GM12892 (cell line): ENCODE results near the gene ZFYVE19.

Experiments
- POLR2A ChIP-seq: IDR thresholded peaks from 2 replicates; pipeline ENCODE4 v1.6.1; 2011; ENCODE audit warnings: low read depth, low read length, control low read depth
- TAF1 ChIP-seq: IDR thresholded peaks from 2 replicates; pipeline ENCODE4 v1.6.1; 2011; ENCODE audit warnings: low read depth, mild to moderate bottlenecking, control low read depth, low read length, borderline replicate concordance

GRCh38 chr15:40845511-40846284, 38.8 kb downstream of the ZFYVE19 start:
- TF ChIP-seq POLR2A (no peak), TAF1 (no peak)
